HG03103 (cell line): ENCODE measurements around the gene DLGAP1.

Experiments used
- ATAC-seq: cut with Tn5 transposase; IDR thresholded peaks from one replicate; pipeline ENCODE4 v1.9.1; 2021; ENCODE audit warnings: low read depth; ENCODE audit not compliant: unreplicated experiment

Gene DLGAP1

GRCh38 chr18:3682061-3682460, 773.0 kb downstream of the DLGAP1 start:
- ATAC-seq, result no peak

- no peak for ATAC-seq
These were observed 775.9 kb downstream of the DLGAP1 start for GRCh38 chr18:3679241-3679640.

GRCh38 chr18:3675994-3676393, 779.1 kb downstream of the DLGAP1 start:
- no peak for ATAC-seq

- no peak for ATAC-seq
These were observed 779.7 kb downstream of the DLGAP1 start for GRCh38 chr18:3675446-3675845.

GRCh38 chr18:3671176-3671575, 783.9 kb downstream of the DLGAP1 start:
- ATAC-seq, result no peak

- ATAC-seq, result no peak
These were observed 785.7 kb downstream of the DLGAP1 start for GRCh38 chr18:3669376-3669775.

- no peak for ATAC-seq
These were observed 787.6 kb downstream of the DLGAP1 start for GRCh38 chr18:3667255-3668137.

GRCh38 chr18:3666526-3667254, 788.4 kb downstream of the DLGAP1 start:
- no peak for ATAC-seq

GRCh38 chr18:3665780-3666525, 789.2 kb downstream of the DLGAP1 start:
- ATAC-seq, result no peak

- ATAC-seq, result no peak
These were observed 789.9 kb downstream of the DLGAP1 start for GRCh38 chr18:3665204-3665603.

GRCh38 chr18:3664563-3665178, 790.4 kb downstream of the DLGAP1 start:
- ATAC-seq, result no peak

GRCh38 chr18:3663870-3664512, 791.1 kb downstream of the DLGAP1 start:
- no peak for ATAC-seq

GRCh38 chr18:3661989-3662388, 793.1 kb downstream of the DLGAP1 start:
- no peak for ATAC-seq

- ATAC-seq, result peak; percentile 64
These were observed 794.2 kb downstream of the DLGAP1 start for GRCh38 chr18:3660739-3661515.

- ATAC-seq, result no peak
These were observed 796.6 kb downstream of the DLGAP1 start for GRCh38 chr18:3658529-3658928.

GRCh38 chr18:3655254-3656050, 799.7 kb downstream of the DLGAP1 start:
- ATAC-seq, result no peak

- ATAC-seq, result no peak
These were observed 800.5 kb downstream of the DLGAP1 start for GRCh38 chr18:3654442-3655253.
